GM20000 (cell line): ENCODE measurements around the gene FCRL3.

Experiments
- DNase-seq: peaks from one replicate; pipeline ENCODE4 v3.0.0; 2012; ENCODE audit warnings: low spot score
- TF ChIP-seq, protein P1 (sequence below): IDR thresholded peaks from 2 replicates; pipeline ENCODE4 v1.5.1; 2012; ENCODE audit warnings: mild to moderate bottlenecking, control low read depth; ENCODE audit errors: extremely low read depth, missing control alignments

FCRL3 gene

DNA sequence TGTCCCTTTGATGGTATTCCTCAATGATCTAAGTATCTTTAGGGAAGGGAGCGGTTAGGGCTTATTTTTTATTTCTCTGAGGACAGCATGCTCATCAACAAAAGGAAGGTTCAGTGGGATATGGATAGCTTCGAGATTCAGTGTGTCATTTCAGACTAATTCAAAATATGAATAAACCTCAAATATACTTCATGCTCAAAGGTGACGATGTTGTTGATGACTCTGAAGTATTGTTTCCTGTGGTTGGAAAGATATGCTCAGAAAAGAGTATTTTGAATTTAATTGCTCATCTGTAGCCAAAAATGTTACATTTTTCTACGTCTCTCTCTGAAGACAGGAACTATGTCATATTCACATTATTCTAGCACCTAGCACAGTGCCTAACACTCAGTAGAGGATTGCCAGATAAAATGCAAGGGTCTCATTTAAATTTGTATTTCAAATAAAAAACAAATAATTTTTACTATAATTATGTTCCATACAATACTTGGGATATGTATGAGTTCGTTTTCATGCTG, 1.8 kb upstream of the FCRL3 start:
- DNase-seq, result no peak
- TF ChIP-seq, protein P1, sequence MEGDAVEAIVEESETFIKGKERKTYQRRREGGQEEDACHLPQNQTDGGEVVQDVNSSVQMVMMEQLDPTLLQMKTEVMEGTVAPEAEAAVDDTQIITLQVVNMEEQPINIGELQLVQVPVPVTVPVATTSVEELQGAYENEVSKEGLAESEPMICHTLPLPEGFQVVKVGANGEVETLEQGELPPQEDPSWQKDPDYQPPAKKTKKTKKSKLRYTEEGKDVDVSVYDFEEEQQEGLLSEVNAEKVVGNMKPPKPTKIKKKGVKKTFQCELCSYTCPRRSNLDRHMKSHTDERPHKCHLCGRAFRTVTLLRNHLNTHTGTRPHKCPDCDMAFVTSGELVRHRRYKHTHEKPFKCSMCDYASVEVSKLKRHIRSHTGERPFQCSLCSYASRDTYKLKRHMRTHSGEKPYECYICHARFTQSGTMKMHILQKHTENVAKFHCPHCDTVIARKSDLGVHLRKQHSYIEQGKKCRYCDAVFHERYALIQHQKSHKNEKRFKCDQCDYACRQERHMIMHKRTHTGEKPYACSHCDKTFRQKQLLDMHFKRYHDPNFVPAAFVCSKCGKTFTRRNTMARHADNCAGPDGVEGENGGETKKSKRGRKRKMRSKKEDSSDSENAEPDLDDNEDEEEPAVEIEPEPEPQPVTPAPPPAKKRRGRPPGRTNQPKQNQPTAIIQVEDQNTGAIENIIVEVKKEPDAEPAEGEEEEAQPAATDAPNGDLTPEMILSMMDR, result no peak

DNA sequence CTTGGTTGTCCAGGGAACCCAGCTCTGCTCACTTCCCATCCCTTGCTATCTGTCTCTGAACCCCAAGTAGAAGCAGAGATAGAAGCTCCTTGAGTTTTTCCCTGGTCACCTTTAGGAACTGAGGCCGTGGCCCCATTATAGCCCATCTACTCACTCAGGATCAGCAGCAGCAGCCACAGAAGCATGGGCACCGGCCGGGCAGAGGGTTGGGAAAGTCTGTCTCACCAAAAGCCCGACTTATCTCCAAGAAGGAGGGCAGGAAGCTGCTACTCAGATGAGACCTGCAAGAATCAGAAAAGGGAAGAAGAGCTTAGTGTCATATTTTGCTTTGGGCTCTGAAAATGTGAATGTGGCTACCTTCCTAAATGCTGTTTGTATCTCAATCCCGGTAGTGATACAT, 264 bp downstream of the FCRL3 start:
- DNase-seq, result no peak
- TF ChIP-seq, protein P1, result no peak

DNA sequence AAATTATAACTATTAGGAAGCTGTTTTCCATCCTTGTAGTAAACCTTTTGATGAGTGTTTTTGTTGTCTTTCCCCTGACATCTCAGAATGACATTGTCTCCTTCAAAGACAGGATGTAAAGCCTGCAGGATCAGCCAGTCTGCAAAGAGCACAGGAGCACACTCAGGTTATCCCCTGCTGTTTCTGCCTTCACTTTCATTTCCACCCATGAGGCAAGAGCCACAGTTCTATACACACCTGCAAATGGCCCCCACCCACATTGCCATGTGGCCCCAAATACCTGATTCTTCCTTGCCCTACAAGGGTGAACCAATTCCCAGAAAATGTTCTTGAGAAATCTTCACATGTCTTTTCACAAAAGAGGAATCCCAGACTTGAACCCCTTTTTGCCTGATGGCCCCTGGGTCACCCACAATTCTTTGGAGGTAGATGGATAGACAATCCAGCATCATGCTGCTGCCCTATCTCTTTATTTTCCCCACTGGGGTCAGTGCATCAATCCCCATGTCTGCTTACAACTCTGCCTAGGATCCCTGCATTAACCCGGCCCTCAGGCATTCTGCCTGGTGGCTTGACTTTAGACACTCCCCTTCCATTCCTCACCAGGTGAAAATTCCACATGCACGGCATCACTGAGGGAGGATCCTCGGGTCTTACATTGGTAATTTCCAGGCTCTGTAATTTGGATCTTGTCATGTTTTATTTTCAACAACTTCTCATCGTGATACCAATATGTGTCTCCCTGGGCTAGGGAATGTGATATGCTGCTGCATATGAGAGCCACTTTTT, 2.6 kb downstream of the FCRL3 start:
- DNase-seq, result no peak
- TF ChIP-seq, protein P1, result no peak

DNA sequence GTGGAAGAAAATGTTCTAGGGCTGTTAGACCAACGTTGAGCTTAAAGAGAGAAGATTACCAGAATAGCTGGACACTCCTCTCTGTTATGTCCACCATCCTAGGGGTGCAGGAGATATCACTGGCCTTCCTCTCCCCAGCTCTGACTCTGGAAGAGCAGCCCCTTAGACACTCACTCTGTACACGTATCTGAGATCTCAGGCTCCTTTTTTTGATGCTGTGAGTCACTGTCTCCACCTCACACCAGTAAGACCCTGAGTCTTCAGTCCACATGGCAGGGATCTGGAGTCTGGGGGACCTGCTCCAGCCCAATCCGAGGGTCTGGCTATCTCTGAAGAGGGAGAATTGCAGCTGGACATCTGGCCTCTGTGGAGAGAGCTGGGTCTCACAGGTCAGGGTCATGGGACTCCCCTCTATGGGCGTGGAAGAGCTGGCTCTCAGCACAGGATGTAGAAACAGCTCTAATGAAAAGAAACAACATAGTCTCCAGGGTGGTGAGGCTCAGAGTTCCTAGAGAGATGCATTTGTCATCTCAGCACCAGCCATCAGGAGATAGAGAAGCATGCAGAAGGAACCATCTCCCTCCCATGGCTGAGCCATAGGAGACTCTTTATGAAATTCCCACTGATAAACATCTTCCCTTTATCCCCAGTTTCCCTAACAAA, 3.5 kb downstream of the FCRL3 start:
- TF ChIP-seq, protein P1, result no peak
- no peak for DNase-seq

DNA sequence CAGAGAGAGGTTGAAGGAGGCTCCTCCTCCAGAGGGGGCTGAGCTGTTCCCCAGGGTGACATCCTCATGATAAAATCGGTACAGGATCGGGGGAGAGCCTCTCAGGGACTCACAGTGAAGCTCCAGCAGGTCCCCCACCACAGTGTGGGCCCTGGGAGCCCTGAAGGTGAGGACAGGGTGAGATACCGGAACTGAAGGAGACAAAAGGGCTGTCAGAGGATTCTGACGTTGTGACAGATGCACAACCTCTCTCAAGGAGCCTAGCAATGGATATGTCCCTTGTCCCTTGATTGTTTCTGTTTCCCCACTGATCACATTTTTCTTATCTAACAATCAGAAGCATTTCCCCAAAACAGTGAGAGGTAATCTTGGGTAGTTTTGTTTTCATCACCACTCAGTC, 5.2 kb downstream of the FCRL3 start:
- TF ChIP-seq, protein P1, result no peak
- DNase-seq, result no peak

DNA sequence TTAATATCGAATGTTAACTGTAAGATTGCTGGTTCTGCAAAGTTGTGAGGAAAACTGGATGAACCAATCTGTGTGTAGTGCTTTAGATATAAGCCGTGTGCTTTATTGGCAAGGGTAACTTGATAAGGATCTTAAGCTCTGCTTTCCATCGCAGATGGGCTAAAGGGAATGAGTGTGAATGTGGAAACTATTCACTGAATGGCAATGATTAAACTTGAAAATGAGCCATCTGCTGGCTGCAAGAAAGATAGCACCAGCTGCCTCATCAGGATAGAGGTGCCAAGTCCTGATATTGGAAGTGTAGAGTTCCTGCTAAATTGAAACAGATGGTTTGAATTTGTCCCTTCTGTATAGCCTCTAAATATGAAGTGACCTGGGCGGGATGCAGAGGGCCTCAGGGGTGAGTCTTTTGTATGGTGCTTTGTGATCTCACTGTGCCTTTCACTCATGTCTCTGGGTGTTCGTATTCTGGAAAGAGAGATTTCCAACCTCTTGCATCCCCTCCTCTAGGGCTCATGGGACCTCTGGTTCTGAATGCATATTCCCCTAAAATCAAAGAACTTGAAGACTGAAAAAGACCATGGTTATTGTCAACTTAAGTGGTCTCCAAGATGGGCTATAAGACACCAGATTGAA, 9.2 kb downstream of the FCRL3 start:
- TF ChIP-seq, protein P1, result peak; percentile 64
- peak; percentile 34 for DNase-seq
